NCI-H510A (cell line): Measurements from ENCODE around the gene FGF18.
"Not testable (repeated sequence)": the region's sequence is repeated elsewhere in the genome, so short reads cannot be mapped to it uniquely, and the experiment has no call there.

Experiments used
- DNase-seq: peaks from one replicate; lab custom pipeline; 2025; lab: John Stamatoyannopoulos, UW

FGF18 gene

GRCh38 chr5:171418982-171419687 is at the start of gene FGF18:
TSS of gene FGF18 (plus strand) at chr5:171419647. CDS start at chr5:171420200, 553 bp downstream.
- DNase-seq, result peak; percentile 59

GRCh38 chr5:171369898-171370297 is 49.5 kb upstream of the FGF18 start:
- DNase-seq, result no peak

- DNase-seq, result not testable (repeated sequence)
Observed at GRCh38 chr5:171370881-171371280, 48.6 kb upstream of the FGF18 start.

- DNase-seq, result no peak
Observed at GRCh38 chr5:171371326-171371725, 48.1 kb upstream of the FGF18 start.

GRCh38 chr5:171379961-171380360 is 39.5 kb upstream of the FGF18 start:
- no peak for DNase-seq

GRCh38 chr5:171384416-171384815 is 35.0 kb upstream of the FGF18 start:
- DNase-seq, result not testable (repeated sequence)

GRCh38 chr5:171384999-171385398 is 34.4 kb upstream of the FGF18 start:
- not testable (repeated sequence) for DNase-seq

- DNase-seq, result no peak
Observed at GRCh38 chr5:171386006-171386671, 33.3 kb upstream of the FGF18 start.

- DNase-seq, result no peak
Observed at GRCh38 chr5:171386861-171387344, 32.5 kb upstream of the FGF18 start.

- DNase-seq, result peak; percentile 89
Observed at GRCh38 chr5:171387345-171387969, 32.0 kb upstream of the FGF18 start, which contains the start of gene NPM1. TSS of gene NPM1 (plus strand) at chr5:171387849. CDS start at chr5:171387949, 100 bp downstream.

GRCh38 chr5:171387970-171388815 is 31.3 kb upstream of the FGF18 start:
- no peak for DNase-seq

GRCh38 chr5:171388816-171389168 is 30.7 kb upstream of the FGF18 start:
- no peak for DNase-seq

- DNase-seq, result no peak
Observed at GRCh38 chr5:171390883-171391677, 28.4 kb upstream of the FGF18 start.

- DNase-seq, result no peak
Observed at GRCh38 chr5:171391996-171392577, 27.4 kb upstream of the FGF18 start.

GRCh38 chr5:171392585-171393159 is 26.8 kb upstream of the FGF18 start:
- DNase-seq, result no peak

GRCh38 chr5:171395042-171395441 is 24.4 kb upstream of the FGF18 start:
- no peak for DNase-seq

- not testable (repeated sequence) for DNase-seq
Observed at GRCh38 chr5:171396583-171396982, 22.9 kb upstream of the FGF18 start.

- DNase-seq, result no peak
Observed at GRCh38 chr5:171397190-171397589, 22.3 kb upstream of the FGF18 start.

GRCh38 chr5:171397599-171397998 is 21.8 kb upstream of the FGF18 start:
- no peak for DNase-seq

- DNase-seq, result not testable (repeated sequence)
Observed at GRCh38 chr5:171398660-171399059, 20.8 kb upstream of the FGF18 start.
